Immature natural killer cell (primary cell): Measurements from ENCODE around the gene SDK1. TPM values are rescaled to one million over a fixed set of nuclear protein-coding genes. Genes with fewer than 3 reads are reported as not detected.

Experiments
- DNase-seq, 3 donors: peaks; one replicate each; pipeline ENCODE4 v3.0.0; 2022; ENCODE audit warnings: mixed read lengths in 1 of 3
- H3K27ac Mint-ChIP-seq, 6 donors: one replicate each; pipeline ENCODE4 v1.8.0; 2020; ENCODE audit warnings: mixed read lengths in 6 of 6, mild to moderate bottlenecking in 5 of 6, inconsistent platforms in 4 of 6, moderate library complexity in 3 of 6
- H3K27me3 Mint-ChIP-seq, 3 donors: one replicate each; pipeline ENCODE4 v1.8.0; 2020 to 2021; ENCODE audit warnings: low read depth in 3 of 3, mild to moderate bottlenecking in 3 of 3, mixed read lengths in 3 of 3, moderate library complexity in 3 of 3, inconsistent platforms in 1 of 3
- H3K36me3 Mint-ChIP-seq, 3 donors: one replicate each; pipeline ENCODE4 v1.8.0; 2020; ENCODE audit warnings: mixed read lengths in 3 of 3, inconsistent platforms in 2 of 3, mild to moderate bottlenecking in 2 of 3
- H3K4me1 Mint-ChIP-seq, 2 donors: one replicate each; pipeline ENCODE4 v1.8.0; 2020; ENCODE audit warnings: inconsistent platforms in 2 of 2, mild to moderate bottlenecking in 2 of 2, mixed read lengths in 2 of 2, moderate library complexity in 1 of 2
- H3K4me3 Mint-ChIP-seq, 5 donors: one replicate each; pipeline ENCODE4 v1.8.0; 2020; ENCODE audit warnings: mild to moderate bottlenecking in 5 of 5, mixed read lengths in 5 of 5, inconsistent platforms in 3 of 5, moderate library complexity in 3 of 5
- H3K9me3 Mint-ChIP-seq, 6 donors: one replicate each; pipeline ENCODE4 v1.8.0; 2020; ENCODE audit warnings: mild to moderate bottlenecking in 6 of 6, mixed read lengths in 6 of 6, inconsistent platforms in 4 of 6, moderate library complexity in 3 of 6
- polyA plus RNA-seq, 3 donors: library from polyadenylated mRNA; unstranded; fragments of 300-500 nt; fragmentation: Illumina TruSeq; gene quantifications; one replicate each; pipeline ENCODE4 v1.2.3, GENCODE V29; 2021

SDK1 gene
- polyA plus RNA-seq, 3 donors from 2014 or later: not detected

- Mint-ChIP-seq H3K27me3 (peaks cover 2 to 6% (median 2%) of the 10 kb centered on the region in 3 donors), H3K27ac (no peak overlapping the region)
Observed at GRCh38 chr7:3992841-3993240, 691.8 kb downstream of the SDK1 start.

DNA sequence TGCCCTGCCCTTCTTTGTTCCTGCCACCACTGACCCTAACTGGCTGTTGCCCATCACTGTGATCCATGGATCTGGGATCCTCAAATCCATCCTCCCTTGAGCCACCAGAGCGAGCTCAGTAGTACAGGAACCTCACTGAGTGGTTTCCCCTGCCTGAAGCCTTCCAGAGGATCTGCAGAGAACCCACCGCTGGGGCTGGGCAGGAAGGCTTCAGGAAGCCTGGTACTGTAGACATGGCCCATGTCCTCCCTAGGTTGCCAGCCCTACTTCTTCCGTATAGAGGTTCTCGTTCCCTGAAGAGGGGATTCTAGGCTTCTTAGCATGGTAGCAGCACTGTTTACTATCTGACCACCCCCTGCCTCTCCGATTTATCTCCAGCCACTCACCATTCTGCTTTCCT is 693.7 kb downstream of the SDK1 start:
- Mint-ChIP-seq H3K27me3 (peaks cover under 1 to 6% (median 2%) of the 10 kb centered on the region in 3 donors), H3K36me3 (no peaks in the 10 kb centered on the region), H3K4me1 (no peaks in the 10 kb centered on the region), H3K27ac (no peak overlapping the region), H3K4me3 (no peak overlapping the region), H3K9me3 (peaks cover 0 to 8% (median 0%) of the 10 kb centered on the region in 6 donors)
- no peak for DNase-seq

More at GRCh38 chr7:3992841-3993240, 691.8 kb downstream of the SDK1 start:
- H3K36me3 Mint-ChIP-seq: no peaks in the 10 kb centered on the region
- no peak for DNase-seq
- H3K9me3 Mint-ChIP-seq: peaks cover 0 to 7% (median 0%) of the 10 kb centered on the region in 6 donors
- no peak overlapping the region for H3K4me3 Mint-ChIP-seq
- no peaks in the 10 kb centered on the region for H3K4me1 Mint-ChIP-seq

DNA sequence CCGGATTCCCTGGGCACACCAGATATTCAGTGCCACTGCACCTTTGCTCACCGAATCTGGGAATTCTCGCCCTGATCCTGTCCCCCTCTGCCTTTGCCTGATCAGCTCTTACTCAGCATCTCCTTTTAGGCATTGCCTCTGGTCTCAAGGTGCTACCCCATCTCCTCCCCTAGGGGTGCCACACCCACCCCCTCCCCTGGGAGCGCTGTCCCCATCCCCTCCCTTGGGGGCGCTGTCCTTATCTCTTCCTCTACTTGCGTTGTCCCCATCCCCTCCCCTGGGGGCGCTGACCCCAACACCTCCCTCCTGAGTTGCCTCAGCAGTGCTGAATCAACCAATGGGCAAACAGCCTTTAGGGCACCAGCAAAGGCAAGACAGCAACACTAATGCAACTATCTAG is 694.1 kb downstream of the SDK1 start:
- no peak for DNase-seq
- Mint-ChIP-seq H3K4me1 (no peaks in the 10 kb centered on the region), H3K36me3 (no peaks in the 10 kb centered on the region), H3K9me3 (peaks cover 0 to 6% (median 0%) of the 10 kb centered on the region in 6 donors), H3K27ac (no peak overlapping the region), H3K27me3 (peaks cover 0 to 6% (median 2%) of the 10 kb centered on the region in 3 donors), H3K4me3 (no peak overlapping the region)

DNA sequence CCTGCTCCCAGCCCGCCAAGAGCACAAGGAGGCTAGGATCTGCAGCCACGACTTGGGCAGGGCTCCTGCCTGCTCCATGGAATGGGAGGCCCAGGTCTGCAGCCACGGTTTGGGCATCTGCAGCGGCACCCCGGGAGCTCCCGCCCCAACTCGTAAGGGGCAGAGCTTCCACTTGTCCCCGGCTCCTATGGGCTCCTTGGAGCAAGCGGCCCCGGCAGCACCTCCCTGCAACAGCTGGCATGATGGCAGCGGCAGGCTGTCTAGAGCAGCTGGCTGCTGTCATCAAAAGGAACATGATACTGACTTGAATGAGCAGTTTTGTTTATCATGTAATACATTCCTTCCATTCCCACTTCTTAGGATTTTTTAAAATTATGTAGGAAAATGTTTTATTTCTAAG is 697.0 kb downstream of the SDK1 start:
- DNase-seq: no peak
- Mint-ChIP-seq H3K27me3 (peaks cover 0 to 6% (median 2%) of the 10 kb centered on the region in 3 donors), H3K4me3 (no peak overlapping the region), H3K4me1 (no peaks in the 10 kb centered on the region), H3K27ac (no peak overlapping the region), H3K9me3 (peaks cover 0 to 6% (median 0%) of the 10 kb centered on the region in 6 donors), H3K36me3 (no peaks in the 10 kb centered on the region)

DNA sequence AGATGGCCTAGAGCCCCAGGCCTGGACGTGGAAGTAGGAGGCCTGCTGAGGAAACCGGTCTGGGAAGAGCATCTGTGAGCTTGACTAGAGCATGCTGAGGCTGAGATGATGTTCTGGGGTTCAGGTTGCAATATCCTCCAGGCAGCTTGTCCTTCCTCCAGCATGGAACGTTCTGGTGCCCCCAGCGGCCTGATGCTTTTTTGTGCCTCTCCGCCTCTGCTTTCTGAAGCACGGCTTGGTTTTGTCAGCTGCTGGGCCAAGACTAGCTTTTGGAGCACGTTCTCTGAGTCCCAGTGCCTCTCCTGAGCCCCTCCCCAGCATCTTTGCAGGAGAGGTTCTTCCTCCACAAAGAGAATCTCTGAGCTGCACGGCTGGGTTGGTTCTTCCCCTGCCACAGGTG is 699.1 kb downstream of the SDK1 start:
- no peaks in the 10 kb centered on the region for H3K36me3 Mint-ChIP-seq
- H3K27me3 Mint-ChIP-seq: peaks cover 0 to 3% (median 2%) of the 10 kb centered on the region in 3 donors
- H3K4me3 Mint-ChIP-seq: no peak overlapping the region

DNA sequence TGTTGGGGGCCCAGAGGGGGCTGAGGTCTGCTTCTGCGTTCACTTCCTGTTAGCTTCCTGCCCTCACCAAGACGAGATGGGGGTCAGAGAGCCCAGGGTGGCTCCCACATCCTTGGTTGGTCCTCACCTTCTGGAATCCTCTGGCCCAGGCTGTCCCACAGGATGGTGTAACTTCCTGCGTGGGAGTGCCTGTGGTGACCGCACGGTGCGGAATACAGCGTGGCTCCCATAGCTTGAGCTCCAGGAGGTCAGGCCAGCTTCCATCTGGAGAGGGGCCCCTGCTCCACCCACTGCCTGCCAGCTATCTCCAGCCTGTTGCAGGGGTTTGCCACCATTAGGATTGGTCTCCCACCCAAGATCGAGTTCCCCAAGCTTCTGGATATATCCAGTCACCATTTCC is 699.9 kb downstream of the SDK1 start:
- Mint-ChIP-seq H3K27ac (no peak overlapping the region), H3K27me3 (peaks cover 0 to 5% (median 2%) of the 10 kb centered on the region in 3 donors), H3K9me3 (peaks cover 0 to 2% (median 0%) of the 10 kb centered on the region in 6 donors), H3K4me1 (no peaks in the 10 kb centered on the region), H3K4me3 (no peak overlapping the region), H3K36me3 (no peaks in the 10 kb centered on the region)
- DNase-seq: no peak

More for the DNA sequence above, 699.1 kb downstream of the SDK1 start:
- DNase-seq: no peak
- Mint-ChIP-seq H3K4me1 (no peaks in the 10 kb centered on the region), H3K9me3 (peaks cover 0 to 2% (median 0%) of the 10 kb centered on the region in 6 donors), H3K27ac (no peak overlapping the region)

GRCh38 chr7:4001742-4002141 is 700.7 kb downstream of the SDK1 start:
- H3K27ac Mint-ChIP-seq: no peak overlapping the region
- peaks cover 0 to 2% (median 0%) of the 10 kb centered on the region in 6 donors for H3K9me3 Mint-ChIP-seq

GRCh38 chr7:4003503-4003902 is 702.5 kb downstream of the SDK1 start:
- Mint-ChIP-seq H3K9me3 (peaks cover 0 to 2% (median 0%) of the 10 kb centered on the region in 6 donors), H3K4me3 (no peak overlapping the region), H3K27me3 (peaks cover 0 to 7% (median 2%) of the 10 kb centered on the region in 3 donors), H3K27ac (no peak overlapping the region), H3K4me1 (no peaks in the 10 kb centered on the region), H3K36me3 (no peaks in the 10 kb centered on the region)
- no peak for DNase-seq

More at GRCh38 chr7:4001742-4002141, 700.7 kb downstream of the SDK1 start:
- no peaks in the 10 kb centered on the region for H3K4me1 Mint-ChIP-seq
- DNase-seq: no peak
- H3K36me3 Mint-ChIP-seq: no peaks in the 10 kb centered on the region
- no peak overlapping the region for H3K4me3 Mint-ChIP-seq
- H3K27me3 Mint-ChIP-seq: peaks cover 0 to 5% (median 2%) of the 10 kb centered on the region in 3 donors

DNA sequence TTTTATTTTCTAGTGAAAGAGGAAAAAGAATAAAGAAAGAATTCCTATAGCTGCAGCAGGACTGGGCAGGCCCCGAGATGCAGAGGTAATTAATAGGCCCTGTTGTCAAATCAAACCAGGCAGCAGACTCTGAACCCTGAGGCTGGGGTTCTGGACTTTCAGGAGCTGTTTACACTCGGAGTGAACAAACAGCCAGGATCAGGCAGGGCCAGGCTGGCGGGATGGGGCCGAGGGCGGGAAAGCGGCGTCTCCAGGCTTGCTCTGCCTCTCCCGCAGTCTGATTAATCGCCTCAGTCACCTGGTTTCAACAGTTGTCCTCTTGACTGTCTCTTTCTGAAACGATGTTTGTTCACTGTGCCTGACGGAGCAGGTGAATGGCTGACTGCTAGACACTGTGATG is 705.6 kb downstream of the SDK1 start:
- Mint-ChIP-seq H3K36me3 (no peaks in the 10 kb centered on the region), H3K4me3 (no peak overlapping the region), H3K4me1 (no peaks in the 10 kb centered on the region), H3K27me3 (peaks cover 2 to 5% (median 3%) of the 10 kb centered on the region in 3 donors), H3K27ac (no peak overlapping the region), H3K9me3 (no peaks in the 10 kb centered on the region)
- DNase-seq: no peak

DNA sequence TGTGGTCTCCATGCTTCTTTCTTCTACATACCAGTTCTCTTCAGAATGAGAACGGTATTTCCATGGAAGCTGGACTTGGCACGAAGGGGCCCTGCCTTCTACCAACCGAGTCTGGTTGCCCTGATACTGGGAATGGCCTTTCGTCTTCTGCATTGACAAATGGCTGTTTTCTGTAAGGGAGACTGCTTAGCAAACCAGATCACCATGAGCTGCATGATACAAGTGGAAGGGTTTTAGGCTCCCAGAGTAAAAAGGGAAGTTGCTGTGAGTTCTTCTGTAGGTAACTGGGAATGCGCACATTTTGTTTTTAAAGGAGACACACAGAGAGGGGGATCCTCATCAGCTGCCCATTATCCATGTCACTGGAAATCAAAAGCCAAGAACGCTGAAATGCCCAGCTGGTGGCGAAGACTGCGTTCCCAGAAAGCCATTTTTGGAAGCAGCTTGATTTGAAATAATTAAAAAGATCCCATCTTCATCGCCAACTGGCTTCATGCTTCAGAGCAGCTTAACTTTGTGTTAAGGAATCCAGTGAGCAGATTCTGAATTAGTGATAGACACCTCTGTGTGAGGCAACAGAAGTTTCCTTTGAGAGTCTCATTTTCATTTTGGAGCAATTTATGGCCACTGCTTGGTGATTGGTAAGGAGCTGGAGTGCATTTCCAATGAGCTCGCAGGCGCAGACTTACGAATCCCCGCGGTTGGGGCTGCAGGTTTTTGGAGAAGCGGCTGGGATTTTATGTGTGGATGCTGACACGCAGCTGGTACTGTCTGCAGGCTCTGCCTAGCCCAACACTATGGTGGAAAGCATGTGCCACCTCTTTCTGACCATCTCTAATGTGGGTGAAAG is 708.4 kb downstream of the SDK1 start:
- no peaks in the 10 kb centered on the region for H3K36me3 Mint-ChIP-seq
- no peak overlapping the region for H3K27ac Mint-ChIP-seq
- no peak overlapping the region for H3K4me3 Mint-ChIP-seq
- no peak for DNase-seq
- H3K27me3 Mint-ChIP-seq: peaks cover 3 to 9% (median 4%) of the 10 kb centered on the region in 3 donors
- no peaks in the 10 kb centered on the region for H3K4me1 Mint-ChIP-seq
- H3K9me3 Mint-ChIP-seq: no peaks in the 10 kb centered on the region

DNA sequence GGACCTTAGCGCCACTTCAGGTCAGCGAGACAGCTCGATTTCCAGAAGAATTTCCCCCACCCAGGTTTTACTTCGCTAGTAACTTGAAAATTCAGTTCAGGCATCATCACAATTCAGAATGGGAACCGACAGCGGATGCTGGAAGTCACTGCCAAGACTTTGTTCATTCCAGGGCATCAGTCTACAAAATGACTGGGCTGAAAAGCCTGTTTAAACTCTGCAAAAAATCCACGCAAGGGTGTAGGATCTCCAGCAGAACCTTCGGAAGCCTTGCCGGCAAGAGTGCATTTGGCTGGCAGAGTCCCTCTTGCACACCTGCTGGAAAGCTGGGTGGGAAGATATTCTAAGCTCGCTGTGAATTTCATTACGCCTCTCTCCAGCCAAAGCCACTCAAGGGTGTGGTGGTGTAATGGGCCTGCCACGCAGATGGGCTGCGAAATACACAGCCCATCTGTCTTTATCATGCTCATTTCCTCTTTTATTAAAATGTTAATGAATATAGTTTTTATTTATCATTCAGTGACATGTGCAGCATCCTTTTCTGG is 709.1 kb downstream of the SDK1 start:
- Mint-ChIP-seq H3K4me1 (no peaks in the 10 kb centered on the region), H3K27ac (no peak overlapping the region), H3K27me3 (peaks cover 3 to 9% (median 4%) of the 10 kb centered on the region in 3 donors), H3K4me3 (no peak overlapping the region), H3K36me3 (no peaks in the 10 kb centered on the region), H3K9me3 (no peaks in the 10 kb centered on the region)
- no peak for DNase-seq

GRCh38 chr7:4010923-4011656 is 710.0 kb downstream of the SDK1 start:
- H3K4me1 Mint-ChIP-seq: no peaks in the 10 kb centered on the region
- no peak overlapping the region for H3K27ac Mint-ChIP-seq
- peaks cover 4 to 8% (median 4%) of the 10 kb centered on the region in 3 donors for H3K27me3 Mint-ChIP-seq
- H3K4me3 Mint-ChIP-seq: no peak overlapping the region
- H3K9me3 Mint-ChIP-seq: no peaks in the 10 kb centered on the region
- no peaks in the 10 kb centered on the region for H3K36me3 Mint-ChIP-seq
- no peak for DNase-seq

DNA sequence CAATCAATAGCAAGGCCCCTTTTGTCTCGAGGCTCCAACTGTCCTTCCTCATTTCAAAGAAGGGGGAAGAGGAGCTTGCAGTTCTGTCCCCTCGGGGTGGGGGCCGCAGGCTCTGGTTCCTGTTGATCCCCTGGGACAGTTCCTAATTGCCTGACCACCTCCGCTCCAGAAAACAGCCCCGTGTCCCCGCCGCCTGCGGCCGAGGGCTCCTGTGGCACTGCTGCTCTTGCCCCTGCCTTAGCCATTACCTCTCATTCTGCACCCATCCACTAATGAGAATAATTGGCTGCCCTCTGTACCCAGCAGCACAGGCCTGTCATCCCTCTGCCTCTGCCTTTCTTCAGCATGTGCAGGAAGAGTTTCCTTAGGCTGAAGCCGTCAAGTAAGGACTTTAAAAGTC is 712.7 kb downstream of the SDK1 start:
- Mint-ChIP-seq H3K4me3 (no peak overlapping the region), H3K9me3 (peaks cover 0 to 2% (median 0%) of the 10 kb centered on the region in 6 donors), H3K36me3 (no peaks in the 10 kb centered on the region), H3K4me1 (no peaks in the 10 kb centered on the region), H3K27ac (no peak overlapping the region), H3K27me3 (peaks cover 4 to 7% (median 4%) of the 10 kb centered on the region in 3 donors)
- no peak for DNase-seq
